Activated T-cell treated with anti-CD3 and anti-CD28 coated beads for 24 hours (primary cell): ENCODE data around the gene PPT2.
"Not testable (repeated sequence)": the region's sequence is repeated elsewhere in the genome, so short reads cannot be mapped to it uniquely, and the experiment has no call there.

Experiments used
- DNase-seq: peaks from one replicate; pipeline ENCODE4 v3.0.0-alpha.2; 2020; ENCODE audit warnings: low read depth

Gene PPT2

GRCh38 chr6:32127717-32128592 is 26.0 kb upstream of the PPT2 start, which contains the start of gene ATF6B:
Gene ATF6B (minus strand): TSS chr6:32128246. CDS start chr6:32128207, 39 bp downstream.
- DNase-seq, result peak; percentile 97

- no peak for DNase-seq
Observed at GRCh38 chr6:32128751-32129296, 25.1 kb upstream of the PPT2 start.

GRCh38 chr6:32129297-32130088 is 24.4 kb upstream of the PPT2 start:
- DNase-seq, result no peak

- no peak for DNase-seq
Observed at GRCh38 chr6:32131439-32131948, 22.4 kb upstream of the PPT2 start.

- DNase-seq, result no peak
Observed at GRCh38 chr6:32132110-32132509, 21.8 kb upstream of the PPT2 start.

GRCh38 chr6:32133786-32134185 is 20.2 kb upstream of the PPT2 start:
- DNase-seq, result no peak

GRCh38 chr6:32137454-32137853 is 16.5 kb upstream of the PPT2 start:
- no peak for DNase-seq

GRCh38 chr6:32139590-32139989 is 14.4 kb upstream of the PPT2 start:
- DNase-seq, result no peak

- no peak for DNase-seq
Observed at GRCh38 chr6:32140420-32141046, 13.4 kb upstream of the PPT2 start.

- not testable (repeated sequence) for DNase-seq
Observed at GRCh38 chr6:32144238-32144637, 9.7 kb upstream of the PPT2 start.

- no peak for DNase-seq
Observed at GRCh38 chr6:32146287-32146686, 7.7 kb upstream of the PPT2 start.

- no peak for DNase-seq
Observed at GRCh38 chr6:32146687-32147086, 7.3 kb upstream of the PPT2 start.

- DNase-seq, result no peak
Observed at GRCh38 chr6:32147401-32148132, 6.4 kb upstream of the PPT2 start.

- peak; percentile 58 for DNase-seq
Observed at GRCh38 chr6:32148289-32149091, 5.5 kb upstream of the PPT2 start.

- no peak for DNase-seq
Observed at GRCh38 chr6:32149092-32149755, 4.7 kb upstream of the PPT2 start.

GRCh38 chr6:32149932-32150870 is 3.7 kb upstream of the PPT2 start:
- no peak for DNase-seq

- DNase-seq, result no peak
Observed at GRCh38 chr6:32151181-32151862, 2.6 kb upstream of the PPT2 start.
